H7 (cell line): ENCODE results near the gene RAPGEF5. TPM values are rescaled to one million over a fixed set of nuclear protein-coding genes. Genes with fewer than 3 reads are reported as not detected.

Source experiments
- DNase-seq: peaks from one replicate; pipeline ENCODE4 v3.0.0; 2012
- H3K27me3 ChIP-seq: 2 replicates; pipeline ENCODE4 v1.6.0; 2011; ENCODE audit warnings: mild to moderate bottlenecking, low read length; ENCODE audit not compliant: control insufficient read depth, insufficient read depth
- H3K36me3 ChIP-seq: replicated peaks from 2 replicates; pipeline ENCODE4 v1.5.1; 2011; ENCODE audit warnings: low read length; ENCODE audit not compliant: control insufficient read depth, insufficient read depth
- H3K4me3 ChIP-seq: 2 replicates; pipeline ENCODE4 v1.5.1; 2011; ENCODE audit warnings: low read depth, mild to moderate bottlenecking, control low read depth, low read length, moderate library complexity; ENCODE audit not compliant: insufficient read depth
- total RNA-seq: library from RNA; depleted of rRNA; stranded (reverse); fragments of >200 nt; shearing (Covaris generic); gene quantifications from 2 replicates; pipeline ENCODE4 v1.2.3, GENCODE V29; 2014

RAPGEF5 gene
- total RNA-seq, 1 experiment from 2014 or later, result 4.2 TPM

DNA sequence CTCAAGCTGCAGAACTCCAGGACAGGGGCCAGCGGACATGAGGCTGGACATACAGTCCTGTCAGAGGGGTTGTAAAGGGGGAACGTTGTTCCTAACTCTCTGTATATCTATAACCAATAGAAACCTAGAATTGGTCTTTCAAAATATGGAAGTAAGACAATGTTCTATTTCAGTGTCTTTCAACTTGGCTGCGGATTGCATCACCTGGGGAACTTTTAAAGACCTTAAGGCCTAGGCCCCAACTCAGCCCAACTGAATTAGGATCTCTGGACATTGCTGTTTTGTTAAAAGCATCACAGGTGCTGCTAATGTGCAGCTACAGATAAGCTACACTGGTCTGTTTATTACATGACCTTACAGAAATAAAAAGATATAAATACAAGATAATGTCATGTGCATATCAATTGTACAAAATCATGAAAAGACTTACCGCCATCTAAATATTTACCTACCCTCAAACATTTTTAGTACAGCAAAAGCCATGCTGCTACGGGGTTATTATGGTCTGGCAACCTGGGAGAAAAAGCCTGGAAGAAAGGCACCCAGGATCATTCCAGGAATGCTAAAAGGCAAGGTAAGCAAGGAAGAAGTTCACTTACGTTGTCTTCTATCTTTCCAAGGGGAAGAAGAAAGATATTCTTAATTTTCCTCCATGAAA, 169.1 kb downstream of the RAPGEF5 start:
- H3K4me3 ChIP-seq, result no peak overlapping the region
- no peak for DNase-seq
- H3K36me3 ChIP-seq, result no peaks in the 10 kb centered on the region
- H3K27me3 ChIP-seq, result peaks cover under 1% of the 10 kb centered on the region; the same call in 1 of the 2 replicates

DNA sequence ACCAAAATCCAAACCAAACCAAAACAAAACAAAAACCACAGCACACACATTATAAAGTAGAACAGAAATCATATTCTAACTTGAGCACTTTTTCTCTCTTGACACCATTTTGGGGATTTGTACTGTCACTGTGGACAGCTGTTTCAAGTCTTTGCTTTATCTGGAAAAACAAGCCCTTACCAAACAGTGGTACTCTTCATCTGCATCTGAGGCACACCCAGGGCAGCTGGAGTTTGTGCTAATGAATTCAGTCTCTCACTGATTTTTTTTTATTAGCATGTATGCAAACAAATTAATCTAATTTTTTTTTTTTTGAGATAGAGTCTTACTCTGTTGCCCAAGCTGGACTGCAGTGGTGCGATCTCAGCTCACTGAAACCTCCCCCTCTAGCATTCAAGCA, 171.4 kb downstream of the RAPGEF5 start:
- no peak for DNase-seq
- H3K27me3 ChIP-seq, result no peaks in the 10 kb centered on the region
- H3K36me3 ChIP-seq, result no peaks in the 10 kb centered on the region
- no peak overlapping the region for H3K4me3 ChIP-seq

GRCh38 chr7:22184549-22185199, 172.3 kb downstream of the RAPGEF5 start:
- peak; percentile 9 for DNase-seq
- Histone ChIP-seq H3K27me3 (no peaks in the 10 kb centered on the region), H3K4me3 (no peak overlapping the region), H3K36me3 (no peaks in the 10 kb centered on the region)

DNA sequence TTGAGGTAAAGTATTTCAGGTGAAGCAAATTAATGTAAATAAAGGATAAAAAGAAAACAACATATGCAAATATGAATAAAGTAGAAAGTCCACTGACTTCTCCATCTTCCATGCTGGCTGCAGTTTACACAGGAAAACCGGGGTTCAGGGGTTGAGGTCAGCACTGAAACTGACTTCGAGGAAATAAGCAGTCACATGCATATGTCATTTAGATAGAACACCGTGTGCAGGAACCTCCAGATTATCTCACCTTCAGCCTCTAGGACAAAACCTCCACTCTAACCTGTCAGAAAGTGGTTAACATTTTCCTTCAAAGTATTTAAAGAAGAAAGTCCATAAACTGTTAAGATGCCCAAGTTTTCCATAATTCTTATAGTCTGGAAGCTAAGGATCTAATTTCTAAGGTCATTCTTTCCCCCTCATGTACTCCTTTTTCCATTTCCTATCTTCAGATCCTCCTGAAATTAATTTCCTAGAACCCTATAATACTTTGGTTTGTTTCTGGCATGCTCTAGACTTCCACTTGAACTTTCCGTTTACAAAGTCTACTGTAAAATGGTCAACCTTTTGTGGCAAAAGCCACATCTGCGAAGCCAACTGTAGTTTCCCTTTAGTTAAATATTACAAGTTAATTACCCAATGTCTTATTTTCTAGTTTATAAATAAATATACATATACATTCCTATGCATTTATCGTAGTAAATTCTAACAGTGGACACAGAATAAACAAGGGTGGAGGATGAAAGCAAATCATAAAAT, 173.3 kb downstream of the RAPGEF5 start:
- no peak for DNase-seq
- Histone ChIP-seq H3K27me3 (no peaks in the 10 kb centered on the region), H3K36me3 (no peaks in the 10 kb centered on the region), H3K4me3 (no peak overlapping the region)

DNA sequence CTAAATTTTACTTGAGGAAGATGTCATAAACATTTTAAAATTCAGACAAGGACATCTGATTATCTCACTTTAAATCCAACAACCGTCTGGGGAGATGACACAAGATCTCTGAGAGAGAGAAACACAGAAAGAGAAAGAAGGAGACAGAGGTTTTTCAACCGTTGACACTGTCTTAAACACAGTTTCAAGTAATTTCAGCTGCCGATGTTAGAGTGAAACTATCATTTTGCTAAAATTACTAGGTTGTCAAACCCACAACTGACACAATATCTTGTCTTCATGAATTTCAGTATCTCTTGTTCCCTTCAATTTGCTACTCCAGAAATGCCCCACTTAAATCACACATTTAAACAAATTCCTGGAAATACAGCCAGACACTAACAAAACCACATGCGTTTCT, 174.8 kb downstream of the RAPGEF5 start:
- H3K27me3 ChIP-seq, result no peaks in the 10 kb centered on the region
- no peak for DNase-seq
- no peaks in the 10 kb centered on the region for H3K36me3 ChIP-seq
- H3K4me3 ChIP-seq, result no peak overlapping the region

DNA sequence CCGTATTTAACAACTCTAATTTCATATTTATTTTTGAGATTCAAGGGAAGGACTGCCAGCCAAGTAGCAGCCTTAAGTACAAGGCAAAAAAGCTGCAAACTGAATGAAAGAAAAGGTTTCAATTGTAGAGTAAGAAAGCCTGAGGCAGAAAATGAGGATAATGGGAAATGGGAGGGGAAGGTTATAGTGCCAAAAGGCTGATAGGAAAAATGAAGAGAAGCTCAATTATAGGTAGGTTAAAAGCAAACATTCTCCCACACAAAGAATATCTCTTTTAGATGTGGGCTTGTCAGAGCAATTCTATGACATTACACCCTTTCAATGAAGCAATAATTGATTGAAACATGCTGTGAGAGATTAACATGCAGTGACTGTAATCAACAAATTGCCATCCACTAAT, 175.3 kb downstream of the RAPGEF5 start:
- Histone ChIP-seq H3K4me3 (no peak overlapping the region), H3K36me3 (no peaks in the 10 kb centered on the region), H3K27me3 (no peaks in the 10 kb centered on the region)
- DNase-seq, result no peak

GRCh38 chr7:22179442-22179879, 177.5 kb downstream of the RAPGEF5 start:
- no peak for DNase-seq
- no peaks in the 10 kb centered on the region for H3K36me3 ChIP-seq
- no peaks in the 10 kb centered on the region for H3K27me3 ChIP-seq
- H3K4me3 ChIP-seq, result no peak overlapping the region

GRCh38 chr7:22178735-22179134, 178.2 kb downstream of the RAPGEF5 start:
- DNase-seq, result no peak
- H3K36me3 ChIP-seq, result no peaks in the 10 kb centered on the region
- no peak overlapping the region for H3K4me3 ChIP-seq
- no peaks in the 10 kb centered on the region for H3K27me3 ChIP-seq

DNA sequence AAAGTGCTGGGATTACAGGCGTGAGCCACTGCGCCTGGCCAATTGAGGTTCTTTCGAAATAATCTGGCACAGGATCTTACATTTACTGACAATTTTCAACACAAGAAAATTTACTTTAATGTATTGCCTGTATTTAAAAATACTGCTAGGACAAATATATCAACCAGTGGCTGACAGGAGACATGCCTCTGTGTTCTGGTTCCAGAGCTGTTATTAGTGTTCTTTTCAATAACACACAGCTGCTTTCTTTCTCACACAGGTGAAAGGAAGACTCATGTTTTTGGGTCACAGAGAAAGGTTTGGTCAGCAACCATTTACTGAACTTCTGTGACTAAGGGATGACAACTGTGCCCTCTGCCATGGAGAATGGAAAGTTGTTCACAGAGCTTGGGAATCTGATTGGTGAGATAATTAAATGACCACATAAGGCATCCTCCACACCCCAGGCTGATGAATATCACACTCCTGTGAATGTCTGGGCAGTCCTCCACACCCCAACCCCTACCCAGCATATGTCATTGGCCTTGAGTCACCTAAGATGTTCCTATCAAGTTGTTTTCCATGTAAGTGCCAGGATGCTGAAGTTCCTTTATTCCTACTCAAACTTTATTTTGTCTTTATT, 180.1 kb downstream of the RAPGEF5 start:
- Histone ChIP-seq H3K4me3 (no peak overlapping the region), H3K36me3 (no peaks in the 10 kb centered on the region), H3K27me3 (no peaks in the 10 kb centered on the region)
- DNase-seq, result no peak

GRCh38 chr7:22174574-22174953, 182.4 kb downstream of the RAPGEF5 start:
- DNase-seq, result no peak
- H3K27me3 ChIP-seq, result no peaks in the 10 kb centered on the region
- no peak overlapping the region for H3K4me3 ChIP-seq
- no peaks in the 10 kb centered on the region for H3K36me3 ChIP-seq

GRCh38 chr7:22173685-22174573, 183.0 kb downstream of the RAPGEF5 start:
- H3K36me3 ChIP-seq, result no peaks in the 10 kb centered on the region
- no peaks in the 10 kb centered on the region for H3K27me3 ChIP-seq
- no peak for DNase-seq
- no peak overlapping the region for H3K4me3 ChIP-seq

DNA sequence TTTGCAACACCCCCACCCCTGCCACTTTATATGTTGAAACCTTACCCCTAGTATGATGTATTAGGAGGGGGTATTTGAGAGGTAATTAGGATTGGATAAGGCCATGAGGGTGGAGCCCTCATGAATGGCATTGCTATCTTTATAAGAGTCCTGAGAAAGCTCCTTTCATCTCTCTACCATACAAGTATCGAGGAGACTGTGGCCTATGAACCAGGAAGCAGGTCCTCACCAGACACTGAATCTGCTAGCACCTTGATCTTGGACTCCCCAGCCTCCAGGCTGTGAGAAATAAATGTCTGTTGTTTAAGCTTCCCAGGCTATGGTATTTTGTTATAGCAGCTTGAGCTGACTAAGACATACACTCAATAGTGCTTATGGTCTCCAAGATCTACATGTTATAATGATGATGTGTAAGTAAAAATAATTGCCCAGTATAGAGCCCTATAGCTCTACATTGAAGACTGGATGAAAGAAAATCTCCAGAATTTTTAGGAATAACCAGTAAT, 188.8 kb downstream of the RAPGEF5 start:
- H3K27me3 ChIP-seq, result no peaks in the 10 kb centered on the region
- no peak for DNase-seq
- no peaks in the 10 kb centered on the region for H3K36me3 ChIP-seq
- no peak overlapping the region for H3K4me3 ChIP-seq

DNA sequence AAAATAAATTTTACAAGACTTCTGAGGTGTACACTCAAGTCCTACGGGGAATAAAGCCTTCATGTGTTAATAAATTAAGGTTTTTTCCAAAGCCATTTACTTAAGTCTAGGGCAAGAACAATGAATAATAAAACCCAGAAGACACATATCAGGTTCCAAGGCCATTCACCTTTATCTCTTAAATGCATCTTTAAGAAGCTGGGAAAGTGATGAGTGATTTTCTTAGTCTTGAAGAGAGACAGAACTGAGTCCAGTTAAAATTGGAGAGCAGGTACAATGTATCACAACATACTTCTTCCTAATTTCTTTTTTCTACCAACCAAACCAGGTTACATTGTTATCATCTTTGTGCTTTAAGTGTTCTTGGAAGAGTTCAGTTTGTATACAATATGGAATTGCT, 189.5 kb downstream of the RAPGEF5 start:
- DNase-seq, result no peak
- Histone ChIP-seq H3K27me3 (no peaks in the 10 kb centered on the region), H3K4me3 (no peak overlapping the region), H3K36me3 (no peaks in the 10 kb centered on the region)

- no peak for DNase-seq
- Histone ChIP-seq H3K4me3 (no peak overlapping the region), H3K27me3 (no peaks in the 10 kb centered on the region), H3K36me3 (no peaks in the 10 kb centered on the region)
Observed at GRCh38 chr7:22166928-22167327, 190.0 kb downstream of the RAPGEF5 start.
